IMR-90 (cell line): ENCODE measurements around the gene ANKFY1. TPM values are rescaled to one million over a fixed set of nuclear protein-coding genes. Genes with fewer than 3 reads are reported as not detected.

Experiments
- ATAC-seq: fragments of 200-7000 bp; cut with Tn5 transposase; 2 replicates; pipeline ENCODE4 v1.9.1; 2020; ENCODE audit warnings: low read depth, mild to moderate bottlenecking, moderate library complexity
- BruUV-seq: library from RNA; stranded (reverse); fragments of 400-500 nt; replicated peaks from 2 replicates; lab custom pipeline; 2021; lab: Mats Ljungman, UMichigan
- CTCF ChIA-PET: fragments of 300-600 bp; formaldehyde crosslinking; extraction: SDS; loops from one replicate; lab custom pipeline; 2021; ENCODE audit warnings: antibody characterized with exemption; lab: Yijun Ruan, JAX
- POLR2A ChIA-PET: fragments of 300-600 bp; sonication (Branson Sonifier 250); formaldehyde crosslinking; loops from one replicate; lab custom pipeline; 2022; ENCODE audit warnings: antibody characterized with exemption; ENCODE audit not compliant: unreplicated experiment; lab: Charles Lee
- DNase-seq: peaks from one replicate; pipeline ENCODE4 v3.0.0; 2013
- H2AFZ ChIP-seq: replicated peaks from 2 replicates; pipeline ENCODE3; 2013; ENCODE audit warnings: low read length, mild to moderate bottlenecking; ENCODE audit not compliant: poor library complexity
- H2AK5ac ChIP-seq: 2 replicates; pipeline ENCODE4 v1.6.1; 2013; ENCODE audit warnings: low read depth, low read length, inconsistent platforms
- H2AK9ac ChIP-seq: replicated peaks from 2 replicates; pipeline ENCODE3; 2013; ENCODE audit warnings: mild to moderate bottlenecking, low read depth, low read length, moderate library complexity; ENCODE audit not compliant: poor library complexity
- H2BK120ac ChIP-seq: 2 replicates; pipeline ENCODE4 v1.6.1; 2013; ENCODE audit warnings: low read depth, low read length, inconsistent platforms
- H2BK15ac ChIP-seq: 3 replicates; pipeline ENCODE4 v1.6.1; 2013; ENCODE audit warnings: low read depth, low read length, inconsistent platforms
- H2BK20ac ChIP-seq: 2 replicates; pipeline ENCODE4 v1.6.1; 2013; ENCODE audit warnings: low read depth, mild to moderate bottlenecking, inconsistent platforms, low read length, moderate library complexity
- H2BK5ac ChIP-seq: 2 replicates; pipeline ENCODE4 v1.6.1; 2013; ENCODE audit warnings: mild to moderate bottlenecking, low read depth, low read length, inconsistent platforms; ENCODE audit not compliant: poor library complexity, severe bottlenecking
- H3K14ac ChIP-seq: replicated peaks from 2 replicates; pipeline ENCODE4 v1.6.1; 2013; ENCODE audit warnings: low read depth, low read length, inconsistent platforms
- H3K18ac ChIP-seq: 2 replicates; pipeline ENCODE4 v1.6.1; 2013; ENCODE audit warnings: low read depth, low read length, control low read depth
- H3K23ac ChIP-seq: 2 replicates; pipeline ENCODE4 v1.6.1; 2013; ENCODE audit warnings: low read depth, low read length, inconsistent platforms
- H3K27ac ChIP-seq: 2 replicates; pipeline ENCODE4 v1.5.1; 2013; ENCODE audit warnings: mild to moderate bottlenecking, control low read depth, low read length; ENCODE audit not compliant: insufficient read depth
- H3K27me3 ChIP-seq: 2 replicates; pipeline ENCODE4 v1.6.1; 2013; ENCODE audit warnings: low read length; ENCODE audit not compliant: control insufficient read depth, insufficient read depth
- H3K36me3 ChIP-seq: 2 replicates; pipeline ENCODE4 v1.6.1; 2013; ENCODE audit warnings: low read length, mixed read lengths; ENCODE audit not compliant: control insufficient read depth, insufficient read depth
- H3K4ac ChIP-seq: 2 replicates; pipeline ENCODE4 v1.6.1; 2013; ENCODE audit warnings: low read depth, low read length, inconsistent platforms
- H3K4me1 ChIP-seq: 2 replicates; pipeline ENCODE4 v1.6.1; 2013; ENCODE audit warnings: low read length, mixed read lengths; ENCODE audit not compliant: control insufficient read depth, insufficient read depth
- H3K4me2 ChIP-seq: 2 replicates; pipeline ENCODE4 v1.6.1; 2013; ENCODE audit warnings: low read depth, mild to moderate bottlenecking, control low read depth, low read length, moderate library complexity
- H3K4me3 ChIP-seq: 2 replicates; pipeline ENCODE4 v1.5.1; 2013; ENCODE audit warnings: low read depth, mild to moderate bottlenecking, control low read depth, low read length, moderate library complexity; ENCODE audit not compliant: insufficient read depth
- H3K56ac ChIP-seq: 2 replicates; pipeline ENCODE4 v1.6.1; 2013; ENCODE audit warnings: low read length, inconsistent platforms; ENCODE audit not compliant: insufficient read depth; ENCODE audit errors: extremely low read depth
- H3K79me1 ChIP-seq, 2 experiments: 2 replicates each; pipeline ENCODE4 v1.6.1; 2013; ENCODE audit warnings: low read length in 2 of 2, inconsistent platforms in 1 of 2, low read depth in 1 of 2
- H3K9ac ChIP-seq: 2 replicates; pipeline ENCODE4 v1.6.1; 2013; ENCODE audit warnings: low read depth, low read length, control low read depth
- H3K9me1 ChIP-seq: 2 replicates; pipeline ENCODE4 v1.6.1; 2013; ENCODE audit warnings: low read length, inconsistent platforms; ENCODE audit not compliant: insufficient read depth
- H3K9me3 ChIP-seq: 2 replicates; pipeline ENCODE4 v1.6.1; 2013; ENCODE audit warnings: low read length; ENCODE audit not compliant: control insufficient read depth, insufficient read depth
- H4K20me1 ChIP-seq: 2 replicates; pipeline ENCODE4 v1.6.1; 2013; ENCODE audit warnings: low read length, inconsistent platforms; ENCODE audit not compliant: insufficient read depth
- H4K5ac ChIP-seq: 2 replicates; pipeline ENCODE4 v1.6.1; 2013; ENCODE audit warnings: mild to moderate bottlenecking, low read depth, low read length, control low read depth
- H4K8ac ChIP-seq, 2 experiments: 2 replicates each; pipeline ENCODE4 v1.6.1; 2013; ENCODE audit warnings: low read depth in 2 of 2, low read length in 2 of 2, control low read depth in 1 of 2, inconsistent platforms in 1 of 2
- H4K91ac ChIP-seq: 2 replicates; pipeline ENCODE4 v1.6.1; 2013; ENCODE audit warnings: low read depth, low read length, inconsistent platforms; ENCODE audit not compliant: insufficient read depth
- NFE2L2 ChIP-seq: fragments of 150-350 bp; IDR thresholded peaks from 2 replicates; pipeline ENCODE4 v1.6.1; 2016; ENCODE audit warnings: low read depth, mild to moderate bottlenecking, low read length
- WGBS, 2 experiments: methylation state at CpG; one replicate each; pipeline versions ENCODE4 v1.1.5 to v1.1.7; 2013; ENCODE audit warnings: missing lambda C conversion rate in 2 of 2; ENCODE audit not compliant: insufficient read length in 1 of 2; ENCODE audit errors: extremely low coverage in 2 of 2; 5-methylcytosine and 5-hydroxymethylcytosine counted together
- dilution Hi-C: fragments of 300-500 bp; cut with HindIII; formaldehyde crosslinking; loops from one replicate; pipeline ENCODE4 v1.14.3; 2018; ENCODE audit warnings: low sequenced_read_pairs; ENCODE audit not compliant: unreplicated experiment
- in situ Hi-C: fragments of 300-500 bp; cut with MboI; formaldehyde crosslinking; loops from 3 replicates; pipeline ENCODE4 v1.14.3; 2019; ENCODE audit warnings: low sequenced_read_pairs, inconsistent platforms, mixed read lengths
- intact Hi-C: fragments of 100-400 bp; cut with micrococcal nuclease; formaldehyde crosslinking; loops from 2 replicates; pipeline ENCODE4 v1.10.0; 2022
- polyA plus RNA-seq, 3 experiments: library from polyadenylated mRNA; depleted of rRNA; stranded (reverse); fragments of >200 nt; gene quantifications; 2 replicates each; pipeline ENCODE4 v1.2.3, GENCODE V29; 2012; ENCODE audit warnings: low replicate concordance in 1 of 3
- total RNA-seq: library from RNA; depleted of rRNA; stranded (reverse); fragments of >200 nt; gene quantifications from 2 replicates; pipeline ENCODE4 v1.2.3, GENCODE V29; 2012
- TF ChIP-seq, protein P1 (sequence below): fragments of 150-350 bp; IDR thresholded peaks from 2 replicates; pipeline ENCODE4 v1.6.1; 2017; ENCODE audit warnings: mild to moderate bottlenecking, antibody characterized with exemption, low read length, low read depth

The ANKFY1 gene
- total and polyA plus RNA-seq, 2 of the 4 experiments (the other 2 are of a cell fraction), result 32.3 to 48.9 TPM

DNA sequence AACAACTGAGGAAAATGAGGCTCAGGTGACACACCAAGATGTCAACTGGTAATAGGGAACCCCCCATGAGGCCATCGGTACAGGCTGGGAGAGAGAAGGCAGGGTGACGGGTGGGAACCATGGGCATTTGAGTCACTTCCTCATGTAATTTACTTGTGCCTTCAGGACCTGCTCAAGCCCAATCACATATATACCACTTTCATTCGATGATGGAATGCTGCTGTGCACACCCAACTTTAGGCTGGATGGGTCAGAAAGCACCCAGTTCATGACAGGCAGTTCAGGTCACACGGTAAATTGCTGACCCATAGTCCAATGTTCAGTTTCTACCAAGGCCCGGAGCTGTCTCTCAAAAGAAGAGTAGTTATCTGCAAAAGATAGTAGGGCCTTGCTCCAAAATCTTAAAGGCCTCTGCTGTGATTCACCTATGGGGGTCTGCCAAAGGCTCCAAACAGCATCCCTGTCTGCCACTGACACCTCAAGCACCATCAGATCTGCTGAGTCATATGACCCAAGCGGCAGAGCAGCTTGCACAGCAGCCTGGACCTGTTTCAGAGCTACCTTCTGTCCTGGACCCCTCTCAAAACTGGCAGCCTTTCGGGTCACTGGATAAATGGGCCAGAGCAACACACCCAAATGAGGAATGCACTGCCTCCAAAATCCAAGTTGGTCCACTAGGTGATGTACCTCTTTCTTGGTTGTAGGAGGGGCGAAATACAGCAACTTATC is 145.6 kb downstream of the ANKFY1 start:
- dilution Hi-C loops, result no loop called here
- no peak overlapping the region for H2BK15ac ChIP-seq
- ChIA-PET POLR2A (no interaction called here), CTCF (interaction anchor here (1.2 kb wide), 1 partner anchor 12 kb away, joined by 3 read pairs; no protein-coding TSS in a partner anchor)
- WGBS, 2 experiments, result 100% methylated on average over 2 of the region's 8 CpGs; no CpG with 5 or more reads in 1 of the 2 experiments
- no peak overlapping the region for H3K9ac ChIP-seq
- H2BK5ac ChIP-seq, result no peak overlapping the region
- no peak overlapping the region for H3K4me2 ChIP-seq
- no peaks in the 10 kb centered on the region for H3K9me3 ChIP-seq
- BruUV-seq, result no TSS peak
- H4K20me1 ChIP-seq, result peaks cover 9% of the 10 kb centered on the region; the same call in 1 of the 2 replicates
- intact Hi-C loops, result no loop called here
- peak; percentile 10 for DNase-seq
- no peak overlapping the region for H2AK9ac ChIP-seq
- H3K9me1 ChIP-seq, result peaks cover 15% of the 10 kb centered on the region
- H3K14ac ChIP-seq, result no peak overlapping the region
- H3K23ac ChIP-seq, result peak overlapping the region; percentile 5; the same call in 1 of the 2 replicates
- H3K4me1 ChIP-seq, result peaks cover 5% of the 10 kb centered on the region
- in situ Hi-C loops, result no loop called here
- H3K36me3 ChIP-seq, result peaks cover 35% of the 10 kb centered on the region
- no peak for ATAC-seq
- H3K18ac ChIP-seq, result no peak overlapping the region
- no peak overlapping the region for H4K8ac ChIP-seq
- H3K56ac ChIP-seq, result no peak overlapping the region
- no peak overlapping the region for H3K4ac ChIP-seq
- H2AFZ ChIP-seq, result no peak overlapping the region
- H3K27ac ChIP-seq, result no peak overlapping the region
- H4K5ac ChIP-seq, result no peak overlapping the region
- no peak overlapping the region for H4K91ac ChIP-seq
- H2BK120ac ChIP-seq, result no peak overlapping the region
- peaks cover 5 to 66% of the 10 kb centered on the region in 2 experiments; a peak in 3 of 4 replicates for H3K79me1 ChIP-seq
- H3K4me3 ChIP-seq, result no peak overlapping the region
- H3K27me3 ChIP-seq, result no peaks in the 10 kb centered on the region
- TF ChIP-seq NFE2L2, result peak; percentile 68; the same call in 1 of the 2 replicates
- TF ChIP-seq, protein P1, sequence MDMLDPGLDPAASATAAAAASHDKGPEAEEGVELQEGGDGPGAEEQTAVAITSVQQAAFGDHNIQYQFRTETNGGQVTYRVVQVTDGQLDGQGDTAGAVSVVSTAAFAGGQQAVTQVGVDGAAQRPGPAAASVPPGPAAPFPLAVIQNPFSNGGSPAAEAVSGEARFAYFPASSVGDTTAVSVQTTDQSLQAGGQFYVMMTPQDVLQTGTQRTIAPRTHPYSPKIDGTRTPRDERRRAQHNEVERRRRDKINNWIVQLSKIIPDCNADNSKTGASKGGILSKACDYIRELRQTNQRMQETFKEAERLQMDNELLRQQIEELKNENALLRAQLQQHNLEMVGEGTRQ, result no peak
- H2AK5ac ChIP-seq, result no peak overlapping the region
- no peak overlapping the region for H2BK20ac ChIP-seq
